ENCODE data around the gene GTPBP2. TPM values are rescaled to one million over a fixed set of nuclear protein-coding genes. Genes with fewer than 3 reads are reported as not detected.

The GTPBP2 gene
- total and polyA plus RNA-seq, 2 donors (not counting 1 experiment from before 2014, with no cell fraction given): 80.8 to 103 TPM

- H3K27ac Mint-ChIP-seq: peak overlapping the region; percentile 78
- no peak for DNase-seq
- Histone ChIP-seq H3K9me3 (ENCODE audit: control extremely low read depth in 1 of 3, control insufficient read depth in 2 of 3, insufficient read depth in 1 of 3, low read length in 2 of 3) (peaks cover 0 to 3% (median 0%) of the 10 kb centered on the region in 3 donors), H3K9ac (ENCODE audit: low read length) (no peak overlapping the region), H3K79me2 (ENCODE audit: control insufficient read depth, insufficient read depth, low read length) (peaks cover 25% of the 10 kb centered on the region), H2AFZ (ENCODE audit: insufficient read depth, low read depth, low read length, poor library complexity, severe bottlenecking) (no peak overlapping the region), H3K4me3 (ENCODE audit: control extremely low read depth in 1 of 5, extremely low read depth in 1 of 5, insufficient read depth in 1 of 5, low read depth in 2 of 5, low read length in 4 of 5) (no peak overlapping the region), H3K27me3 (replicated peaks in 1 of 4; ENCODE audit: control extremely low read depth in 1 of 4, control insufficient read depth in 3 of 4, insufficient read depth in 4 of 4, low read length in 3 of 4) (no peaks in the 10 kb centered on the region), H3K4me1 (ENCODE audit: control insufficient read depth in 2 of 2, insufficient read depth in 2 of 2, low read length in 2 of 2) (peaks cover 22 to 33% of the 10 kb centered on the region in 2 donors), H4K20me1 (ENCODE audit: control insufficient read depth, insufficient read depth, low read length, poor library complexity, severe bottlenecking) (peaks cover 3% of the 10 kb centered on the region), H3K27ac (ENCODE audit: low read length in 2 of 2) (peak overlapping the region in 1 of 2 donors; percentile 26), H3K4me2 (replicated peaks; ENCODE audit: low read depth, low read length, poor library complexity, severe bottlenecking) (no peak overlapping the region), H3K36me3 (replicated peaks in 1 of 2; ENCODE audit: control extremely low read depth in 1 of 2, control insufficient read depth in 1 of 2, extremely low read depth in 1 of 2, insufficient read depth in 2 of 2, low read length in 1 of 2) (peaks cover 0 to 47% of the 10 kb centered on the region in 2 experiments)
- no peak for TF ChIP-seq CTCF (IDR thresholded peaks at IDR 0.05)
- no peak for TF ChIP-seq EZH2 (IDR thresholded peaks at IDR 0.05; ENCODE audit: borderline replicate concordance, insufficient read depth, low read depth, low read length, poor library complexity, severe bottlenecking)
- CTCF ChIA-PET: interaction anchor here (1.0 kb wide), 1 partner anchor 19 kb away, joined by 3 read pairs; no protein-coding TSS in a partner anchor
- no peaks in the 10 kb centered on the region for H3K9me3 Mint-ChIP-seq (ENCODE audit: insufficient read depth)
- WGBS (ENCODE audit: insufficient coverage): 78% methylated on average over 2 of the region's 5 CpGs
- ATAC-seq (ENCODE audit: low read depth): no peak
- H3K27me3 Mint-ChIP-seq: no peaks in the 10 kb centered on the region
- intact Hi-C loops (cut with micrococcal nuclease): loop anchor here (5.0 to 10.0 kb wide), 3 partner anchors 40 to 630 kb away; partner anchors contain the start of genes DNPH1 and SLC35B2
- POLR2A ChIA-PET: no interaction called here
- H3K4me3 Mint-ChIP-seq: peak overlapping the region; percentile 64
- peaks cover 27% of the 10 kb centered on the region for H3K4me1 Mint-ChIP-seq
Observed at GRCh38 chr6:43627008-43627825, 1.8 kb downstream of the GTPBP2 start.
